ENCODE measurements around the gene C3orf18. TPM values are rescaled to one million over a fixed set of nuclear protein-coding genes. Genes with fewer than 3 reads are reported as not detected.

The C3orf18 gene
- total RNA-seq, 3 donors from 2014 or later (not counting 1 experiment from before 2014, with no cell fraction given): 7.5 to 15.3 (median 11.7) TPM

DNA sequence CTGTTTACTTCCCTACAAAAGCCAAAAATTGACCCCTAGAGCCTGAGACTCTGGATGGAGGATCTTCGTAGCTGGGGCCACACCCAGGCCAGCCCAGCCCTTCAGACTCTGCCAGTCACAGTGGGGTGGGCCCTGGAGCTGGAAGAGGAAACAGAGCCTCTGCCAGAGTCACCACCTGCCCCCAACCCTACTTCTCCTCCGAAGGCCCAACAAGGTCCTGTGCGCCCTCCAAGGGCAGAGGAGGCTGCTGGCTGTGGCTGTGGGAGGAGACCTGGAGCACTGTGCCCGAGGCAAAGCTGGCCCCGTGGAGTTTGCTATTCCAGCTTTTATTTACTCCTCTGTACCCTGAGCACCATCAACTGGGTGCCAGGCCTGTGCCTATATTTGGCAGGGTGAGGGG lies 25.0 kb upstream of the C3orf18 start:
- Histone ChIP-seq H3K36me3 (ENCODE audit: control insufficient read depth, insufficient read depth, low read length) (no peaks in the 10 kb centered on the region), H3K27ac (ENCODE audit: low read length) (no peak overlapping the region), H3K4me1 (ENCODE audit: control insufficient read depth, insufficient read depth, low read length) (peaks cover 54% of the 10 kb centered on the region), H3K4me3 (ENCODE audit: low read length) (no peak overlapping the region), H3K9me3 (ENCODE audit: control insufficient read depth, insufficient read depth, low read length) (no peaks in the 10 kb centered on the region), H3K27me3 (ENCODE audit: control insufficient read depth, insufficient read depth, low read length) (no peaks in the 10 kb centered on the region)
- TF ChIP-seq, protein P1, sequence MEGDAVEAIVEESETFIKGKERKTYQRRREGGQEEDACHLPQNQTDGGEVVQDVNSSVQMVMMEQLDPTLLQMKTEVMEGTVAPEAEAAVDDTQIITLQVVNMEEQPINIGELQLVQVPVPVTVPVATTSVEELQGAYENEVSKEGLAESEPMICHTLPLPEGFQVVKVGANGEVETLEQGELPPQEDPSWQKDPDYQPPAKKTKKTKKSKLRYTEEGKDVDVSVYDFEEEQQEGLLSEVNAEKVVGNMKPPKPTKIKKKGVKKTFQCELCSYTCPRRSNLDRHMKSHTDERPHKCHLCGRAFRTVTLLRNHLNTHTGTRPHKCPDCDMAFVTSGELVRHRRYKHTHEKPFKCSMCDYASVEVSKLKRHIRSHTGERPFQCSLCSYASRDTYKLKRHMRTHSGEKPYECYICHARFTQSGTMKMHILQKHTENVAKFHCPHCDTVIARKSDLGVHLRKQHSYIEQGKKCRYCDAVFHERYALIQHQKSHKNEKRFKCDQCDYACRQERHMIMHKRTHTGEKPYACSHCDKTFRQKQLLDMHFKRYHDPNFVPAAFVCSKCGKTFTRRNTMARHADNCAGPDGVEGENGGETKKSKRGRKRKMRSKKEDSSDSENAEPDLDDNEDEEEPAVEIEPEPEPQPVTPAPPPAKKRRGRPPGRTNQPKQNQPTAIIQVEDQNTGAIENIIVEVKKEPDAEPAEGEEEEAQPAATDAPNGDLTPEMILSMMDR (IDR thresholded peaks at IDR 0.05): no peak
- WGBS (ENCODE audit: insufficient coverage): 56% methylated on average over 5 of the region's 5 CpGs
- Mint-ChIP-seq H3K9me3 (no peaks in the 10 kb centered on the region), H3K4me1 (peaks cover 33 to 42% of the 10 kb centered on the region in 2 donors), H3K4me3 (no peak overlapping the region), H3K36me3 (no peaks in the 10 kb centered on the region), H3K27ac (peak overlapping the region; percentile 38 to 69), H3K27me3 (ENCODE audit: low read depth in 2 of 2) (no peaks in the 10 kb centered on the region)
- intact Hi-C loops (cut with micrococcal nuclease): no loop called here
- ATAC-seq: no peak
- no peak for DNase-seq

DNA sequence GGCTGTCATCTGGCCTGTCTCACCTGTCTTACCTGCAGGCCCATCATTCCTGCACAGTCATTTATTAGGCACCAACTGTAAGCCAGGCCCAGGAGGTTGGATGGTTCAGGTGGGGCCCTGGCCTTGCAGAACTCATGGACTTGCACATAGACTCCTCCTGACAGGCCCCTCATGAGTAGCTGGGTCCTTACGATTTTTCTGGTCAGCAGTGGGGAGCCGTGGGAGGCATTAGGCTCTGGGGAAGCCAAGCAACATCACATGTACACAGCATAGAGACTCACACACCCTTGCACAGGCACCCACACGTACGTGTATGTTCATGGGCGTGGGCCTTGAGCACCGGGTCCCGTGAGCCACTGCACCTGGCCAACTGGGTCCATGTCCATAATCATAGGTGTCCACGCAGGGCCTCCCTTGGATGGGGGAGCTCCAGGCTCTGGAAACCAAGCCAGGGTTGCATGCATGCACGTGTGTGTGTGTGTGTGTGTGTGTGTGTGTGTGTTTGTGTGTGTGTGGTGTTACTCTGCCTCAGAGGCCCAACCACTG lies 23.7 kb upstream of the C3orf18 start:
- TF ChIP-seq, protein P1 (IDR thresholded peaks at IDR 0.05): no peak
- H3K9me3 Mint-ChIP-seq: no peaks in the 10 kb centered on the region

DNA sequence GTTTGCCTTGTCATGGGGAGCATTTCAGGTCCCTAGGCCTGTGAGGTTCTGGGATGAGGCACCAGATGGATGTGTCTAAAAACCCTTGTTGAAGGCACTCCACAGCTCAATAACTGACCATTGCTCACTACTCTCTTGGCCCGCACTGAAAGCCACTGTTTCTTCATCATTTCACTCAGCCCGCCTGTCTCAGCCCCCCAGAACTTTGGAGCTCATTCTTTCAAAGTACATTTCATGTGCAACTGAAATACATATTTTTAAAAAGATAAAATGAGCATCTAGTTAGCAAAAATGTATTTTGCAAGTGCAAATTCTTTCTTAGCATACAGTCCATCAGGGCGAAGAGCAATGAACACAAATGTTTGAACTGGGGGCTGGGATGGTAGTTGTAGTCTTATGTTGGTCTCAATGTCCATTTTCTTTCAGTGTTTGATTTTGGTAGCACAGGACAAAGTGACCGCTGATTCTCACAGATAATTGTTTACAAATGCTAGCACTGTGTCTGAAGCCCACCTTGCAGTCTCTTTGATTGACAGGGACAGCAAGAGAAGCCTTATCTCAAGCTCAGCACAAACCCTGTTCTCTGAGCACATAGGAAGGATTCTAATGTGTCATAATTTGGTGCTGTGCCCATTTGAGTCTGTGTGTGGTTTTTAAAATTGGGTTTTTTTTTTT lies 21.3 kb upstream of the C3orf18 start:
- H3K27ac ChIP-seq (ENCODE audit: low read length): peak overlapping the region; percentile 12
- DNase-seq: no peak
- 89% methylated on average over 4 of the region's 4 CpGs for WGBS (ENCODE audit: insufficient coverage)
- Mint-ChIP-seq H3K27me3 (ENCODE audit: low read depth in 2 of 2) (no peaks in the 10 kb centered on the region), H3K36me3 (no peaks in the 10 kb centered on the region), H3K27ac (peak overlapping the region; percentile 68 to 83), H3K4me3 (peak overlapping the region; percentile 63), H3K9me3 (no peaks in the 10 kb centered on the region), H3K4me1 (peaks cover 48 to 59% of the 10 kb centered on the region in 2 donors)
- H3K9me3 ChIP-seq (ENCODE audit: control insufficient read depth, insufficient read depth, low read length): no peaks in the 10 kb centered on the region
- no peaks in the 10 kb centered on the region for H3K36me3 ChIP-seq (ENCODE audit: control insufficient read depth, insufficient read depth, low read length)
- peaks cover 56% of the 10 kb centered on the region for H3K4me1 ChIP-seq (ENCODE audit: control insufficient read depth, insufficient read depth, low read length)
- H3K27me3 ChIP-seq (ENCODE audit: control insufficient read depth, insufficient read depth, low read length): no peaks in the 10 kb centered on the region
- ATAC-seq: no peak
- intact Hi-C loops (cut with micrococcal nuclease): loop anchor here (2.0 kb wide), 1 partner anchor 16 kb away; no protein-coding TSS in a partner anchor
- TF ChIP-seq, protein P1 (IDR thresholded peaks at IDR 0.05): no peak
- H3K4me3 ChIP-seq (ENCODE audit: low read length): no peak overlapping the region

More for the DNA sequence above, 23.7 kb upstream of the C3orf18 start:
- Mint-ChIP-seq H3K4me3 (peak overlapping the region; percentile 47), H3K4me1 (peaks cover 38 to 48% of the 10 kb centered on the region in 2 donors), H3K36me3 (no peaks in the 10 kb centered on the region), H3K27me3 (ENCODE audit: low read depth in 2 of 2) (no peaks in the 10 kb centered on the region), H3K27ac (peak overlapping the region; percentile 78 to 89)
- Histone ChIP-seq H3K36me3 (ENCODE audit: control insufficient read depth, insufficient read depth, low read length) (no peaks in the 10 kb centered on the region), H3K9me3 (ENCODE audit: control insufficient read depth, insufficient read depth, low read length) (no peaks in the 10 kb centered on the region), H3K4me1 (ENCODE audit: control insufficient read depth, insufficient read depth, low read length) (peaks cover 56% of the 10 kb centered on the region), H3K27ac (ENCODE audit: low read length) (peak overlapping the region; percentile 96), H3K4me3 (ENCODE audit: low read length) (no peak overlapping the region), H3K27me3 (ENCODE audit: control insufficient read depth, insufficient read depth, low read length) (no peaks in the 10 kb centered on the region)
- intact Hi-C loops (cut with micrococcal nuclease): loop anchor here (2.0 kb wide), 1 partner anchor 24 kb away; no protein-coding TSS in a partner anchor
- no peak for DNase-seq
- WGBS (ENCODE audit: insufficient coverage): 60% methylated on average over 9 of the region's 9 CpGs
- no peak for ATAC-seq
